IMR-90 (cell line): ENCODE results near the gene OPN4.

Experiments used
- BHLHE40 ChIP-seq: fragments of 150-350 bp; IDR thresholded peaks from 2 replicates; pipeline ENCODE4 v1.6.1; 2016; ENCODE audit warnings: mild to moderate bottlenecking, low read depth, low read length
- CEBPB ChIP-seq: IDR thresholded peaks from 2 replicates; pipeline ENCODE4 v1.6.1; 2012; ENCODE audit warnings: low read depth, low read length, improper control_type of control experiment
- CHD1 ChIP-seq: IDR thresholded peaks from 2 replicates; pipeline ENCODE4 v1.6.1; 2012; ENCODE audit warnings: low read depth, low read length, improper control_type of control experiment
- CTCF ChIP-seq: conservative IDR thresholded peaks from 2 replicates; pipeline ENCODE4 v1.5.1; 2012; ENCODE audit warnings: mild to moderate bottlenecking, low read depth, low read length, improper control_type of control experiment
- FOS ChIP-seq: fragments of 150-350 bp; IDR thresholded peaks from 2 replicates; pipeline ENCODE4 v1.6.1; 2016; ENCODE audit warnings: low read depth, low read length
- MAFK ChIP-seq: IDR thresholded peaks from 2 replicates; pipeline ENCODE4 v1.6.1; 2012; ENCODE audit warnings: low read depth, low read length, improper control_type of control experiment
- MXI1 ChIP-seq: IDR thresholded peaks from 2 replicates; pipeline ENCODE4 v1.6.1; 2012; ENCODE audit warnings: low read depth, mild to moderate bottlenecking, low read length, moderate library complexity, borderline replicate concordance
- POLR2A ChIP-seq: IDR thresholded peaks from 2 replicates; pipeline ENCODE4 v1.6.1; 2012; ENCODE audit warnings: mild to moderate bottlenecking, low read depth, low read length
- RAD21 ChIP-seq: IDR thresholded peaks from 2 replicates; pipeline ENCODE4 v1.6.1; 2012; ENCODE audit warnings: low read length, improper control_type of control experiment
- RFX5 ChIP-seq: IDR thresholded peaks from 2 replicates; pipeline ENCODE4 v1.8.0; 2012; ENCODE audit warnings: low read depth, mild to moderate bottlenecking, low read length, moderate library complexity
- SMC3 ChIP-seq: fragments of 150-350 bp; IDR thresholded peaks from 2 replicates; pipeline ENCODE4 v1.6.1; 2016; ENCODE audit warnings: low read depth, mild to moderate bottlenecking, antibody characterized with exemption, low read length, moderate library complexity
- TF ChIP-seq, protein P1 (sequence below): fragments of 150-350 bp; IDR thresholded peaks from 2 replicates; pipeline ENCODE4 v1.6.1; 2017; ENCODE audit warnings: mild to moderate bottlenecking, antibody characterized with exemption, low read length, low read depth

DNA sequence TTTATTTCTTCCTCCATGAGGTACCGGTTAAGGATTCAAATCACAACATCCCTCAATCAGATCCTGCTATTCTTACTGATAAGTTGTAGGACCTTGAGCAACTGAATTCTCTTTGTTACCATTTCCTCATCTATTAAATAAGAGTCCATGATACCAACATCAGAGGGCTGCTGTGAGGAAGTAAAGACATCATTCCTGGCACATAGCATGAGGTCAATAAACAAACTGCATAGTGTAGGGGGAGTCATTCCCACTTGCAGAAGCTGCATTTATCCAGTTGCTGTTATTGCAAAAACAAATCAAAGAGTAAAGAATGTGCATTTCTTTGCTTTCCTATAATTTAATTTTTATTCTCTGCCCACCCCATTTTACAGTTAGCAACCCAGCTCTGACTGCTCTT is 50.8 kb downstream of the OPN4 start:
- TF ChIP-seq CTCF (no peak), SMC3 (no peak), FOS (no peak), POLR2A (no peak), BHLHE40 (no peak), RAD21 (no peak), CHD1 (no peak), CEBPB (no peak), RFX5 (no peak), MXI1 (no peak), MAFK (no peak)
- TF ChIP-seq, protein P1, sequence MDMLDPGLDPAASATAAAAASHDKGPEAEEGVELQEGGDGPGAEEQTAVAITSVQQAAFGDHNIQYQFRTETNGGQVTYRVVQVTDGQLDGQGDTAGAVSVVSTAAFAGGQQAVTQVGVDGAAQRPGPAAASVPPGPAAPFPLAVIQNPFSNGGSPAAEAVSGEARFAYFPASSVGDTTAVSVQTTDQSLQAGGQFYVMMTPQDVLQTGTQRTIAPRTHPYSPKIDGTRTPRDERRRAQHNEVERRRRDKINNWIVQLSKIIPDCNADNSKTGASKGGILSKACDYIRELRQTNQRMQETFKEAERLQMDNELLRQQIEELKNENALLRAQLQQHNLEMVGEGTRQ, result no peak
